IPS-NIHi11 (cell line): ENCODE measurements around the gene RAB43.
"Not testable (repeated sequence)": the region's sequence is repeated elsewhere in the genome, so short reads cannot be mapped to it uniquely, and the experiment has no call there.

Experiments used
- DNase-seq: peaks from one replicate; pipeline ENCODE4 v3.0.0; 2012; ENCODE audit warnings: mixed read lengths, low spot score

The RAB43 gene

GRCh38 chr3:129095285-129095684 lies 26.3 kb downstream of the RAB43 start:
- DNase-seq = no peak

- DNase-seq = not testable (repeated sequence)
Measured at GRCh38 chr3:129088312-129088711, 33.3 kb downstream of the RAB43 start.

GRCh38 chr3:129087904-129088303 lies 33.7 kb downstream of the RAB43 start:
- DNase-seq = not testable (repeated sequence)

GRCh38 chr3:129087138-129087702 lies 34.4 kb downstream of the RAB43 start:
- DNase-seq = no peak

GRCh38 chr3:129085818-129086217 lies 35.8 kb downstream of the RAB43 start:
- no peak for DNase-seq

GRCh38 chr3:129085165-129085715 lies 36.4 kb downstream of the RAB43 start:
- DNase-seq = no peak

GRCh38 chr3:129084501-129084900 lies 37.1 kb downstream of the RAB43 start:
- DNase-seq = no peak

- no peak for DNase-seq
Measured at GRCh38 chr3:129082026-129082425, 39.6 kb downstream of the RAB43 start.

- DNase-seq = no peak
Measured at GRCh38 chr3:129081503-129081902, 40.1 kb downstream of the RAB43 start.

- no peak for DNase-seq
Measured at GRCh38 chr3:129078510-129078909, 43.1 kb downstream of the RAB43 start.

GRCh38 chr3:129077222-129077621 lies 44.4 kb downstream of the RAB43 start:
- no peak for DNase-seq

- no peak for DNase-seq
Measured at GRCh38 chr3:129070086-129070885, 51.3 kb downstream of the RAB43 start.

- not testable (repeated sequence) for DNase-seq
Measured at GRCh38 chr3:129069313-129070085, 52.1 kb downstream of the RAB43 start.

- no peak for DNase-seq
Measured at GRCh38 chr3:129068291-129068886, 53.2 kb downstream of the RAB43 start.

- DNase-seq = not testable (repeated sequence)
Measured at GRCh38 chr3:129067719-129068118, 53.9 kb downstream of the RAB43 start.

- DNase-seq = no peak
Measured at GRCh38 chr3:129065720-129066073, 55.9 kb downstream of the RAB43 start.

GRCh38 chr3:129065016-129065719 lies 56.4 kb downstream of the RAB43 start:
- no peak for DNase-seq

- DNase-seq = no peak
Measured at GRCh38 chr3:129063841-129064482, 57.6 kb downstream of the RAB43 start.

GRCh38 chr3:129063091-129063640 lies 58.4 kb downstream of the RAB43 start:
- DNase-seq = no peak

- DNase-seq = no peak
Measured at GRCh38 chr3:129061888-129062834, 59.4 kb downstream of the RAB43 start.
